Measurements from ENCODE around the gene INPP5A. TPM values are rescaled to one million over a fixed set of nuclear protein-coding genes. Genes with fewer than 3 reads are reported as not detected.

INPP5A gene
- total and polyA plus RNA-seq, 9 of the 15 experiments (the other 6 are each of a cell fraction or from before 2014, with no cell fraction given), result 0.66 to 11.6 (median 7.7) TPM

GRCh38 chr10:132516771-132517725 is 20.5 kb upstream of the INPP5A start (continued):
- TF ChIP-seq PRDM10 (IDR thresholded peaks at IDR 0.05; ENCODE audit: partially characterized antibody), result peak; percentile 60
- TF ChIP-seq RBM25 (IDR thresholded peaks at IDR 0.05; ENCODE audit: low read depth, low read length, severe bottlenecking), result no peak
- TF ChIP-seq SIRT6 (IDR thresholded peaks at IDR 0.05; ENCODE audit: low read depth, low read length), result no peak
- TF ChIP-seq RAD21 (CRISPR knock-in tag; conservative IDR thresholded peaks at IDR 0.05 in 1 of 2, IDR thresholded peaks at IDR 0.05 in 1 of 2), result peak in 1 of 2 experiments; percentile 21; a peak in 1 of 4 replicates
- TF ChIP-seq MAZ (CRISPR knock-in tag; conservative IDR thresholded peaks at IDR 0.05 in 1 of 2, IDR thresholded peaks at IDR 0.05 in 1 of 2), result peak; percentile 69 to 73
- peak in 1 of 2 experiments; percentile 76; a peak in 2 of 4 replicates for TF ChIP-seq TBL1XR1 (IDR thresholded peaks at IDR 0.05; ENCODE audit: low read length in 2 of 2)
- peak; percentile 79; the same call in 1 of the 2 replicates for TF ChIP-seq RREB1 (CRISPR knock-in tag; IDR thresholded peaks at IDR 0.05)

Measured in K562 (cell line).